ENCODE data around the gene C10orf88. TPM values are rescaled to one million over a fixed set of nuclear protein-coding genes. Genes with fewer than 3 reads are reported as not detected.

Gene C10orf88
- total and polyA plus RNA-seq, 2 of the 13 experiments (the other 11 are each of a cell fraction or from before 2014, with no cell fraction given) = 4.6 to 11.8 TPM

DNA sequence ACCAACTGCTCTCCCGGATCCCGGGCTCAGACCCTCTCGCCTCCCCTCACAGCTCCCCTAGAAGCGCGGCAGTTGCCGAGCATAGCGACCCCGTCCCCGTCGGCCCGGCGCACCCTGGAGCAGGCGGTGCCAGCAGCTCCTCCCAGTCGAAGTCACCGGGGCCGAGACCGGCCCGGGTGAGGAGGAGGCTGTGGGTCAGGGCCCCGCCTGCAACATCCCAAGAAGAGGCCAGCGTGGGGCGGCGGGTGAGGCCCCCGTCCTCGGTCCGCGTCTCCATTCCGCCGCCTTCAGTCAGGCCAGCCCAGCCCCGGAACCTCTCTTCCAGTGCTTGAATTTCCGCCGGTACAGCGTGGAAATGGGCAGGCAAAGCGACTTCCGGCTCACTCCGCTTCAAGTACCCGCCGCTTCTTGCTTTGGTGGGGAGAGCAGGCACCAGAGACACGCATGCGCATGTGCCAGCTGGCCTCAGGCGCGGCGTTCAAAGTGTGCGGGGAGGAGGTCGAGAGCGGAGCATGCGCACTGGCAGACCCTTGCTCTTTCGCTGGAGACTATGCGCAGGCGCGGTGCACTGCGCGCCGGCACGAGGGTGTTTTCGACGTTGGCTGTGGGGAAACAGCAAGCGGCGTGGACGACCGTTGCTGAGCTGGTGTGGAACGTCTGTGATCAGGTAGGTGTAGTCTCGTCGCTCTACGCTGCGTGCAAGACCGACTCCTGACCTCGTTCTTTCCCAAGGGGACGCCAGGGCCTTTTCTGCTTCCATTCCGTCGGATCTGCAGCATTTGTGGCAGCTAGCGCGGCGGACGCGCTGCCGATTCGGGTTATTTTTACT lies at the start of gene C10orf88 (continued):
- peak; percentile 95 for TF ChIP-seq SRSF1 (optimal IDR thresholded peaks at IDR 0.05; ENCODE audit: low read depth, low read length)
- TF ChIP-seq, protein P1, sequence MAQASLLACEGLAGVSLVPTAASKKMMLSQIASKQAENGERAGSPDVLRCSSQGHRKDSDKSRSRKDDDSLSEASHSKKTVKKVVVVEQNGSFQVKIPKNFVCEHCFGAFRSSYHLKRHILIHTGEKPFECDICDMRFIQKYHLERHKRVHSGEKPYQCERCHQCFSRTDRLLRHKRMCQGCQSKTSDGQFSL (CRISPR knock-in tag; IDR thresholded peaks at IDR 0.05) = peak; percentile 69
- 0 out of 2 replicates have a peak, but pooled peaks have one; percentile 37 for TF ChIP-seq NFKBIZ (CRISPR knock-in tag; IDR thresholded peaks at IDR 0.05)
- TF ChIP-seq, protein P2, sequence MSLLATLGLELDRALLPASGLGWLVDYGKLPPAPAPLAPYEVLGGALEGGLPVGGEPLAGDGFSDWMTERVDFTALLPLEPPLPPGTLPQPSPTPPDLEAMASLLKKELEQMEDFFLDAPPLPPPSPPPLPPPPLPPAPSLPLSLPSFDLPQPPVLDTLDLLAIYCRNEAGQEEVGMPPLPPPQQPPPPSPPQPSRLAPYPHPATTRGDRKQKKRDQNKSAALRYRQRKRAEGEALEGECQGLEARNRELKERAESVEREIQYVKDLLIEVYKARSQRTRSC (CRISPR knock-in tag; IDR thresholded peaks at IDR 0.05; ENCODE audit: low read depth) = peak; percentile 86; the same call in 1 of the 2 replicates
- TF ChIP-seq, protein P3, sequence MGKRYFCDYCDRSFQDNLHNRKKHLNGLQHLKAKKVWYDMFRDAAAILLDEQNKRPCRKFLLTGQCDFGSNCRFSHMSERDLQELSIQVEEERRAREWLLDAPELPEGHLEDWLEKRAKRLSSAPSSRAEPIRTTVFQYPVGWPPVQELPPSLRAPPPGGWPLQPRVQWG (CRISPR knock-in tag; IDR thresholded peaks at IDR 0.05; ENCODE audit: borderline replicate concordance, low read depth) = no peak
- TF ChIP-seq, protein P4, sequence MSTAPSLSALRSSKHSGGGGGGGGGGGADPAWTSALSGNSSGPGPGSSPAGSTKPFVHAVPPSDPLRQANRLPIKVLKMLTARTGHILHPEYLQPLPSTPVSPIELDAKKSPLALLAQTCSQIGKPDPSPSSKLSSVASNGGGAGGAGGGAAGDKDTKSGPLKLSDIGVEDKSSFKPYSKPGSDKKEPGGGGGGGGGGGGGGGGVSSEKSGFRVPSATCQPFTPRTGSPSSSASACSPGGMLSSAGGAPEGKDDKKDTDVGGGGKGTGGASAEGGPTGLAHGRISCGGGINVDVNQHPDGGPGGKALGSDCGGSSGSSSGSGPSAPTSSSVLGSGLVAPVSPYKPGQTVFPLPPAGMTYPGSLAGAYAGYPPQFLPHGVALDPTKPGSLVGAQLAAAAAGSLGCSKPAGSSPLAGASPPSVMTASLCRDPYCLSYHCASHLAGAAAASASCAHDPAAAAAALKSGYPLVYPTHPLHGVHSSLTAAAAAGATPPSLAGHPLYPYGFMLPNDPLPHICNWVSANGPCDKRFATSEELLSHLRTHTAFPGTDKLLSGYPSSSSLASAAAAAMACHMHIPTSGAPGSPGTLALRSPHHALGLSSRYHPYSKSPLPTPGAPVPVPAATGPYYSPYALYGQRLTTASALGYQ (CRISPR knock-in tag; IDR thresholded peaks at IDR 0.05) = 0 out of 2 replicates have a peak, but pooled peaks have one; percentile 47
- no peak for TF ChIP-seq ZSCAN20 (CRISPR knock-in tag; IDR thresholded peaks at IDR 0.05; ENCODE audit: borderline replicate concordance)
- peak; percentile 37; the same call in 1 of the 2 replicates for TF ChIP-seq SP5 (CRISPR knock-in tag; IDR thresholded peaks at IDR 0.05; ENCODE audit: borderline replicate concordance, low read depth)
- peak; percentile 73 for TF ChIP-seq ZNF777 (CRISPR knock-in tag; IDR thresholded peaks at IDR 0.05)
- peak; percentile 95 for TF ChIP-seq ZNF543 (CRISPR knock-in tag; IDR thresholded peaks at IDR 0.05)
- TF ChIP-seq ARHGAP35 (CRISPR knock-in tag; IDR thresholded peaks at IDR 0.05; ENCODE audit: borderline replicate concordance) = no peak; the same call in 1 of the 2 replicates
- TF ChIP-seq ZNF7 (CRISPR knock-in tag; IDR thresholded peaks at IDR 0.05) = no peak; the same call in 1 of the 2 replicates
- TF ChIP-seq ZSCAN29 (CRISPR knock-in tag; conservative IDR thresholded peaks at IDR 0.05) = peak; percentile 95
- TF ChIP-seq NFKB2 (CRISPR knock-in tag; IDR thresholded peaks at IDR 0.05; ENCODE audit: borderline replicate concordance) = peak; percentile 99
- TF ChIP-seq ZBTB7B (CRISPR knock-in tag; IDR thresholded peaks at IDR 0.05) = peak; percentile 59; the same call in 1 of the 2 replicates
- TF ChIP-seq ZNF343 (CRISPR knock-in tag; IDR thresholded peaks at IDR 0.05) = peak; percentile 98
- TF ChIP-seq MTA3 (CRISPR knock-in tag; IDR thresholded peaks at IDR 0.05) = no peak
- TF ChIP-seq GFI1 (CRISPR knock-in tag; IDR thresholded peaks at IDR 0.05; ENCODE audit: borderline replicate concordance) = peak; percentile 70
- TF ChIP-seq DMAP1 (CRISPR knock-in tag; IDR thresholded peaks at IDR 0.05) = peak; percentile 95
- peak; percentile 90 for TF ChIP-seq HOXA3 (CRISPR knock-in tag; IDR thresholded peaks at IDR 0.05)
- TF ChIP-seq ZNF772 (CRISPR knock-in tag; IDR thresholded peaks at IDR 0.05) = peak; percentile 96
- TF ChIP-seq ARNT2 (CRISPR knock-in tag; IDR thresholded peaks at IDR 0.05; ENCODE audit: low read depth) = peak; percentile 99
- TF ChIP-seq, protein P5, sequence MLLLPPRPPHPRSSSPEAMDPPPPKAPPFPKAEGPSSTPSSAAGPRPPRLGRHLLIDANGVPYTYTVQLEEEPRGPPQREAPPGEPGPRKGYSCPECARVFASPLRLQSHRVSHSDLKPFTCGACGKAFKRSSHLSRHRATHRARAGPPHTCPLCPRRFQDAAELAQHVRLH (CRISPR knock-in tag; IDR thresholded peaks at IDR 0.05; ENCODE audit: borderline replicate concordance, low read depth) = peak; percentile 90; the same call in 1 of the 2 replicates
- TF ChIP-seq ZNF331 (CRISPR knock-in tag; IDR thresholded peaks at IDR 0.05) = peak; percentile 82
- TF ChIP-seq NAIF1 (CRISPR knock-in tag; IDR thresholded peaks at IDR 0.05; ENCODE audit: borderline replicate concordance) = peak; percentile 88; the same call in 1 of the 2 replicates

All from HepG2 (cell line).